Endothelial cell of umbilical vein (primary cell): ENCODE results near the gene ELMOD3. TPM values are rescaled to one million over a fixed set of nuclear protein-coding genes. Genes with fewer than 3 reads are reported as not detected.

Experiments
- BruUV-seq: library from RNA; stranded (reverse); fragments of 400-500 nt; replicated peaks from 2 replicates; lab custom pipeline; 2021; lab: Mats Ljungman, UMichigan
- CTCF ChIA-PET: fragments of 300-600, 350-600 bp; sonication (Branson Sonifier 250); formaldehyde crosslinking; loops from one replicate; lab custom pipeline; 2021; ENCODE audit warnings: antibody characterized with exemption, inconsistent platforms; lab: Charles Lee
- POLR2A ChIA-PET: fragments of 300-600, 350-600 bp; sonication (Branson Sonifier 250); formaldehyde crosslinking; loops from one replicate; lab custom pipeline; 2021; ENCODE audit warnings: antibody characterized with exemption, inconsistent platforms; lab: Charles Lee
- DNase-seq: peaks from one replicate; pipeline ENCODE4 v3.0.0-alpha.2; 2011; ENCODE audit warnings: low read depth, low spot score
- FAIRE-seq: peaks from 2 replicates; lab custom pipeline; 2011; peaks lifted over from hg19 to GRCh38; lab: Jason Lieb, UNC
- H2AFZ ChIP-seq: 2 replicates; pipeline ENCODE4 v1.6.0; 2012; ENCODE audit warnings: low read depth, low read length, control low read depth, inconsistent platforms
- H3K27ac ChIP-seq: 2 replicates; pipeline ENCODE4 v1.5.1; 2011; ENCODE audit warnings: low read depth, mild to moderate bottlenecking, control low read depth, low read length, moderate library complexity; ENCODE audit not compliant: insufficient read depth
- H3K27me3 ChIP-seq, 2 experiments: 2 replicates each; pipeline versions ENCODE4 v1.6.0 to v1.6.1; 2011; ENCODE audit warnings: low read length in 2 of 2, mixed read lengths in 1 of 2; ENCODE audit not compliant: control insufficient read depth in 2 of 2, insufficient read depth in 2 of 2
- H3K36me3 ChIP-seq, 2 experiments: 2 replicates in 1 of 2; 3 replicates in 1 of 2; pipeline ENCODE4 v1.5.1; 2011; ENCODE audit warnings: low read length in 2 of 2, mild to moderate bottlenecking in 1 of 2, moderate library complexity in 1 of 2; ENCODE audit not compliant: control insufficient read depth in 2 of 2, insufficient read depth in 2 of 2; ENCODE audit errors: extremely low read depth in 1 of 2
- H3K4me1 ChIP-seq: 3 replicates; pipeline ENCODE4 v1.5.1; 2011; ENCODE audit warnings: mild to moderate bottlenecking, low read length; ENCODE audit not compliant: control insufficient read depth, insufficient read depth; ENCODE audit errors: extremely low read depth
- H3K4me2 ChIP-seq: 2 replicates; pipeline ENCODE4 v1.6.1; 2011; ENCODE audit warnings: low read length, control low read depth, mixed read lengths; ENCODE audit not compliant: insufficient read depth
- H3K4me3 ChIP-seq, 3 experiments: fragments of 200-600 bp in 1 of 3; sonication (generic), shearing (Covaris generic) in 1 of 3; replicated peaks in 1 of 3; 2 replicates each; pipeline ENCODE4 v1.5.1; 2011 to 2016; ENCODE audit warnings: control low read depth in 3 of 3, low read length in 3 of 3, mild to moderate bottlenecking in 2 of 3, inconsistent platforms in 1 of 3, low read depth in 1 of 3, moderate library complexity in 1 of 3; ENCODE audit not compliant: insufficient read depth in 1 of 3
- H3K79me2 ChIP-seq: 2 replicates; pipeline ENCODE4 v1.6.0; 2012; ENCODE audit warnings: low read length, inconsistent platforms; ENCODE audit not compliant: control insufficient read depth, insufficient read depth
- H3K9ac ChIP-seq: replicated peaks from 2 replicates; pipeline ENCODE3; 2011; ENCODE audit warnings: low read length, control low read depth; ENCODE audit not compliant: insufficient read depth; ENCODE audit errors: extremely low read depth
- H3K9me1 ChIP-seq: replicated peaks from 3 replicates; pipeline ENCODE4 v1.6.0; 2011; ENCODE audit warnings: mild to moderate bottlenecking, low read length; ENCODE audit not compliant: control insufficient read depth, insufficient read depth; ENCODE audit errors: extremely low read depth
- H3K9me3 ChIP-seq: replicated peaks from 2 replicates; pipeline ENCODE4 v1.5.1; 2012; ENCODE audit warnings: low read length, inconsistent platforms; ENCODE audit not compliant: control insufficient read depth, insufficient read depth
- H4K20me1 ChIP-seq: replicated peaks from 2 replicates; pipeline ENCODE3; 2011; ENCODE audit warnings: mild to moderate bottlenecking, low read length; ENCODE audit not compliant: control insufficient read depth, insufficient read depth; ENCODE audit errors: extremely low read depth
- CTCF ChIP-seq, 2 donors: IDR thresholded peaks; 1 replicate in 1 of 2; 2 replicates in 1 of 2; pipeline ENCODE4 v1.5.1; 2011; ENCODE audit warnings: low read length in 2 of 2, mild to moderate bottlenecking in 2 of 2, moderate library complexity in 2 of 2, control low read depth in 1 of 2, inconsistent platforms in 1 of 2, low read depth in 1 of 2; ENCODE audit not compliant: insufficient read depth in 1 of 2; ENCODE audit errors: extremely low read depth in 1 of 2
- EZH2 ChIP-seq: IDR thresholded peaks from 2 replicates; pipeline ENCODE4 v1.6.1; 2012; ENCODE audit warnings: borderline replicate concordance, low read depth, mild to moderate bottlenecking, moderate library complexity, low read length, inconsistent platforms; ENCODE audit not compliant: severe bottlenecking
- FOS ChIP-seq: IDR thresholded peaks from 2 replicates; pipeline ENCODE4 v1.6.1; 2011; ENCODE audit warnings: mild to moderate bottlenecking, low read length, moderate library complexity, borderline replicate concordance; ENCODE audit not compliant: insufficient read depth
- GATA2 ChIP-seq: IDR thresholded peaks from 2 replicates; pipeline ENCODE4 v1.7.0; 2011; ENCODE audit warnings: low read depth, mild to moderate bottlenecking, moderate library complexity, mixed read lengths, low read length; ENCODE audit not compliant: insufficient read length, insufficient read depth
- JUN ChIP-seq: IDR thresholded peaks from 2 replicates; pipeline ENCODE4 v1.6.1; 2011; ENCODE audit warnings: borderline replicate concordance, low read depth; ENCODE audit not compliant: insufficient read length, insufficient read depth
- MAX ChIP-seq: IDR thresholded peaks from 2 replicates; pipeline ENCODE4 v1.6.1; 2011; ENCODE audit not compliant: insufficient read depth, insufficient read length
- MYC ChIP-seq: IDR thresholded peaks from one replicate; pipeline ENCODE4 v1.6.1; 2011; ENCODE audit warnings: mild to moderate bottlenecking, low read depth, low read length
- POLR2A ChIP-seq: IDR thresholded peaks from 2 replicates; pipeline ENCODE4 v1.6.1; 2012; ENCODE audit warnings: low read depth, mild to moderate bottlenecking, control low read depth, low read length
- POLR2AphosphoS5 ChIP-seq: IDR thresholded peaks from 2 replicates; pipeline ENCODE4 v1.6.1; 2012; ENCODE audit warnings: low read depth, mild to moderate bottlenecking, control low read depth, low read length, moderate library complexity; ENCODE audit not compliant: insufficient read depth
- dilution Hi-C: fragments of 300-500 bp; cut with MboI; formaldehyde crosslinking; loops from one replicate; pipeline ENCODE4 v1.15.0; 2019; ENCODE audit warnings: low sequenced_read_pairs; ENCODE audit not compliant: extremely low pct_ligation_motif_present
- intact Hi-C: fragments of 100-400 bp; cut with micrococcal nuclease; formaldehyde crosslinking; loops from one replicate; pipeline ENCODE4 v1.10.0; 2022
- polyA plus RNA-seq, 4 experiments: library from polyadenylated mRNA; depleted of rRNA in 3 of 4; stranded (reverse) in 3 of 4; unstranded in 1 of 4; fragments of >200 nt; gene quantifications; 2 replicates each; pipeline versions ENCODE4 v1.2.1 to v1.2.3, GENCODE V29; 2011 to 2012; ENCODE audit warnings: missing spikeins in 1 of 4
- total RNA-seq: library from RNA; stranded (reverse); gene quantifications from 2 replicates; pipeline ENCODE4 v1.2.3, GENCODE V29; 2021

ELMOD3 gene
- total and polyA plus RNA-seq, 2 donors (not counting 3 experiments of a cell fraction or from before 2014, with no cell fraction given): 12.3 to 22.0 TPM

- POLR2A ChIA-PET: no interaction called here
- Histone ChIP-seq H3K4me2 (no peak overlapping the region), H3K36me3 (peaks cover 2% of the 10 kb centered on the region in 2 experiments), H3K79me2 (no peaks in the 10 kb centered on the region), H3K9ac (no peak overlapping the region), H3K27me3 (no peaks in the 10 kb centered on the region), H2AFZ (no peak overlapping the region), H4K20me1 (no peaks in the 10 kb centered on the region), H3K9me3 (no peaks in the 10 kb centered on the region), H3K4me3 (no peak overlapping the region), H3K9me1 (no peaks in the 10 kb centered on the region), H3K4me1 (no peaks in the 10 kb centered on the region), H3K27ac (no peak overlapping the region)
- FAIRE-seq: no peak
- CTCF ChIA-PET: no interaction called here
- intact Hi-C loops: no loop called here
- dilution Hi-C loops: no loop called here
- TF ChIP-seq POLR2A: no peak
- TF ChIP-seq CTCF (IDR thresholded peaks at IDR 0.05; ENCODE audit: extremely low read depth in 1 of 2, insufficient read depth in 1 of 2, low read depth in 1 of 2, low read length in 2 of 2): no peak
- no peak for TF ChIP-seq JUN
- TF ChIP-seq POLR2AphosphoS5: no peak
- no peak for TF ChIP-seq MYC
- no peak for TF ChIP-seq FOS
- TF ChIP-seq MAX: no peak
- no peak for TF ChIP-seq EZH2
- no peak for TF ChIP-seq GATA2
- DNase-seq: no peak
- BruUV-seq: no TSS peak
These were observed 43.4 kb downstream of the ELMOD3 start for GRCh38 chr2:85397925-85398331.
